ENCODE measurements around the gene ARL15. TPM values are rescaled to one million over a fixed set of nuclear protein-coding genes. Genes with fewer than 3 reads are reported as not detected.

Gene ARL15
- total RNA-seq, 2 experiments from 2014 or later = 13.5 to 13.8 TPM

DNA sequence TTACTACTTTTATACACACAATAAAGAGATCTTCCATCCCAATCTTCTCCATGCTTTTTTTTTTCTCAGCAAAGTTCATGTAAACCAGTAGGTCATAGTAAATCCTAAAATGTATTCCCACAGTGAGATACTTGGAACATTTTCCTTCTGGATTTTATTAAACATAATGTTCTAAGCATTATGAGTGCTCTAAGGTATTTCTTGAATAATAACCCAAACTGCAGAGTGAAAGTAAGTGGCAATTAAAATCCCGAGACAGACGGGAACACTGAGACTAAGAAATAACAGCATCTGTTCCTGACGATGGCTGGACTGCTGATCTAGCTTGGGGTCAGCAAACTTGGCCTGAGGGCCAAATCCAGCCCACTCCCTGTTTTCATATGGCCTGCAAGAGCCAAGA, 359.8 kb downstream of the ARL15 start:
- DNase-seq = no peak
- POLR2A ChIA-PET = no interaction called here
- H3K36me3 Mint-ChIP-seq (ENCODE audit: low read depth) = no peaks in the 10 kb centered on the region
- H3K9me3 Mint-ChIP-seq = no peaks in the 10 kb centered on the region
- CTCF ChIA-PET = no interaction called here
- no peaks in the 10 kb centered on the region for H3K4me1 Mint-ChIP-seq
- no peak overlapping the region for H3K4me3 Mint-ChIP-seq
- no peak overlapping the region for H3K27ac Mint-ChIP-seq
- H3K27me3 Mint-ChIP-seq = no peaks in the 10 kb centered on the region

DNA sequence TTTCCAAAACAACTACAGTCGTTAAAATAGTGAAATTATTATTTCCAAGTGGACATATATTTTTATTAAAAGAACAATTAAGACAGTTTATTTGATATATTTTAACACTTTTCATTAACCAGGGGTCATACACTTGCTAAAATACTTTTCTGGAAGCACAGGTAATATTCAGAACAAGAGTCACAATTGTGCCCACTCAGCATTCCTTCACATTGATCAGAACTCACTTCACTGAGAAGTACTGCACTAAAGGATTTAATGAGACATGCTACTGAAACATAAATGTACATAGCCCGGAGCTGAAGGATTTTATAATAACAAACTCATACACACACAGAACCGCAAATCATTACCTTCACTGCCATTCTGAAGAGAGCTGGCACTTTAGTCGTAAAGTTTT, 361.8 kb downstream of the ARL15 start:
- CTCF ChIA-PET = no interaction called here
- H3K4me1 Mint-ChIP-seq = no peaks in the 10 kb centered on the region

DNA sequence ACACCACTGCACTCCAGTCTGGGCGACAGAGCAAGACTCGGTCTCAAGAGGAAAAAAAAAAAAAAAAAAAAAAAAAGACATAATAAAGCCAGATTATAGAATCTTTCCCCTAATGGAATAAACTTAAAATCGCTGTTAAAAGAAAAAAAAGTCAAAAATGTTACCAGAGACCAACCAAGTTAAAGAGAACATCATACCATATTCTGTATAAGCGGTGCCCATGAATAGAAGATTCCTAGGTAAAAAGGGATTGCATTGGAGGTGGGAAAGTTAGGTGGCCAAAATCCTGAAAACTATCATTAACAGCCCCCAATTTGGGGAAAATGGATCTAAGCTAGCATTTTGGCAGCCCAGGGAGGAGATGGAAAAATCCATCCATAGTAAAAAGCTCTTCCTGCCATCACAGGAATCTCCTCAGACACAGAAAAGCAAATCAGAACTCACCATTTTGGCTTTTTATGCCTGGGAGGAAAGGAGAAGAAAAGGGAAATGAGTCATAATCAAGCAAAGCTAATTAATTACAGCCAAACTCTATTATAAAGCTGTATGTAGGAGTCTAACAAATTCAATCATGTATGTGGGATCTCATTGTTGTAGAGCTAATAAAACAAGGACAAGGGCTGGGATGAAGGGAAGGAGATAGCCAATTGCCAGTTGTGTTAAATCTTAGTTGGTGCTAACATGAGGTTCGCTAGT, 363.8 kb downstream of the ARL15 start:
- ChIA-PET POLR2A (no interaction called here), CTCF (no interaction called here)
- Mint-ChIP-seq H3K4me1 (no peaks in the 10 kb centered on the region), H3K4me3 (no peak overlapping the region), H3K27me3 (no peaks in the 10 kb centered on the region), H3K27ac (no peak overlapping the region), H3K36me3 (ENCODE audit: low read depth) (no peaks in the 10 kb centered on the region), H3K9me3 (peaks cover 3% of the 10 kb centered on the region)
- no peak for DNase-seq

More for the DNA sequence above, 361.8 kb downstream of the ARL15 start:
- POLR2A ChIA-PET = no interaction called here
- H3K36me3 Mint-ChIP-seq (ENCODE audit: low read depth) = no peaks in the 10 kb centered on the region
- no peaks in the 10 kb centered on the region for H3K9me3 Mint-ChIP-seq
- DNase-seq = no peak
- H3K27ac Mint-ChIP-seq = no peak overlapping the region
- no peaks in the 10 kb centered on the region for H3K27me3 Mint-ChIP-seq
- no peak overlapping the region for H3K4me3 Mint-ChIP-seq

DNA sequence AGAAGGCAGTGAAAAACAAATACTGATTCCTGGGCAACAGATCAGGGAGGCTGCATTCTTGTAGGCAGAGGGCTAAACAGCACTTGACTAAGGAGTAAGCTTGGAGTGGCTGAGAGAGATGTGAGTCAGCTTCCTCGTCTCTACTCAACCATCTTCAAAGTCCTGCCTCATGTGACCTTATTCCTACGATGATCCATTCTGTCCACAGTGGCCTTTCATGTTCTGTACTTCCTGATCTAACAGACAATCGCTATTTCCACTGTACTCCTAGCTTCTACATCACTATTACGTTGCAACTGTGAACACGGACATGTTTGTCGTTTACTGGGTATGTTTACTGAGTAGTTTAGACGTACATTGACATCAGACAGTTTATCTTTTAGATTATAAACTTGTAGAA, 365.4 kb downstream of the ARL15 start:
- no peaks in the 10 kb centered on the region for H3K27me3 Mint-ChIP-seq
- no peak for DNase-seq
- no peak overlapping the region for H3K4me3 Mint-ChIP-seq
- no peaks in the 10 kb centered on the region for H3K36me3 Mint-ChIP-seq (ENCODE audit: low read depth)
- no peak overlapping the region for H3K27ac Mint-ChIP-seq
- ChIA-PET CTCF (no interaction called here), POLR2A (no interaction called here)
- peaks cover 3% of the 10 kb centered on the region for H3K9me3 Mint-ChIP-seq
- H3K4me1 Mint-ChIP-seq = no peaks in the 10 kb centered on the region

DNA sequence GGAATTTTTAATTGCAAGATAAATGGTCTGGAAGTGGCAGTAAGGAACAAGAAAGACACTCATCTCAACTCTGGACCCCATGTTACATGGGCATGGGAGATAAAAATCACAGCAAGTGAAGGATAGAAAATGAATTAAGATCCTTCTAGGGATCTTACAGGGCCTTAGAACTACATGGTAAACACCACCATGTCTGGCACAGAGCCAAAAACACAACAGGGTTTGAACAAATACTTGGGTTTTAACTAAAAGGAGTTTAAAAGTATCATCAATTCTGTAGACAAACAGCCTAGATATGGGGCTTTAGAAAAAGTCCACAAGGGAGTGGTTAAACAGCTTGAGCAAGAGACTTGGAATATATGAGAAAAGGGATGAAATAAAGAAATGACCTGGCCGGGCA, 366.4 kb downstream of the ARL15 start:
- CTCF ChIA-PET = no interaction called here
- Mint-ChIP-seq H3K36me3 (ENCODE audit: low read depth) (no peaks in the 10 kb centered on the region), H3K4me3 (no peak overlapping the region), H3K9me3 (peaks cover 3% of the 10 kb centered on the region), H3K27ac (no peak overlapping the region), H3K27me3 (no peaks in the 10 kb centered on the region), H3K4me1 (no peaks in the 10 kb centered on the region)
- DNase-seq = no peak
- POLR2A ChIA-PET = no interaction called here

DNA sequence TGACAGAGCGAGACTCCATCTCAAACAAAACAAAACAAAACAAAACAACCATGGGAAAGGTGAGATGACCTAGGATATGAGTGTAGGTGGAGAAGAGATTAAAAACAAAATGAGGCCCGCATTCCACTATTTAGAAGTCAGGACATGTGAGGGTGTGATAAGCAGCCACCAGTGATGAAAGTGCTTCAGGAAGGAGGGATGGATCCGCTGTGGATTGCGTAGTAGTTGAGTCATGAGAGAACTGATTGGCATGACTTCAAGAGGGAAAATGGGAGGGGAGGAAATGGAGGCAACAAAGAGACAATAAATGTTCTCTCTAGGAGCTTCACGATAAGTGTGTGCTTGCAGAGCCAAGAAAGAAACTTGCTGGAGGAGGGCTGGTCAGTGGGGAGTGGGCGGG, 367.6 kb downstream of the ARL15 start:
- Mint-ChIP-seq H3K4me3 (no peak overlapping the region), H3K4me1 (no peaks in the 10 kb centered on the region), H3K36me3 (ENCODE audit: low read depth) (no peaks in the 10 kb centered on the region), H3K27ac (no peak overlapping the region), H3K27me3 (no peaks in the 10 kb centered on the region), H3K9me3 (peaks cover 3% of the 10 kb centered on the region)
- POLR2A ChIA-PET = no interaction called here
- CTCF ChIA-PET = no interaction called here
- no peak for DNase-seq

DNA sequence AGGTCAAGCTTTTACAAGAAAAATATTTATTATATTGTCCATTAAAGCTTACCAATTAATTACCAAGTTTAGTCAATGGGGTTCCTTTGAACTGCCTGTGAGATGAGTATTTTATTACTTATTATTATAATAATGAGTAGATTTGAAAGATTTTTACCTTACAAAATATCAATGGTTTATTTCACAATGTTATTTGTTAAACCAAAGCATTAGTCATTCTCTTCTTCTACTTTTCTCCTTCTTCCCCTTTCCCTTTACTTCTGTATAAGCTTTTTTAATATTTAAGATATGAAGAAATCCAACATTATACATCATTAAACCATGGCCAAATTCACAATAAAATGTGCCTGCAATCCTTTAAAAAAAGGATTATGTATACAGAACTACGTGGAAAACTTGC, 369.5 kb downstream of the ARL15 start:
- no peaks in the 10 kb centered on the region for H3K27me3 Mint-ChIP-seq
- H3K4me3 Mint-ChIP-seq = no peak overlapping the region
- no peaks in the 10 kb centered on the region for H3K4me1 Mint-ChIP-seq
- no peak overlapping the region for H3K27ac Mint-ChIP-seq
- no peaks in the 10 kb centered on the region for H3K36me3 Mint-ChIP-seq (ENCODE audit: low read depth)
- peaks cover 3% of the 10 kb centered on the region for H3K9me3 Mint-ChIP-seq
- ChIA-PET POLR2A (no interaction called here), CTCF (no interaction called here)
- no peak for DNase-seq

DNA sequence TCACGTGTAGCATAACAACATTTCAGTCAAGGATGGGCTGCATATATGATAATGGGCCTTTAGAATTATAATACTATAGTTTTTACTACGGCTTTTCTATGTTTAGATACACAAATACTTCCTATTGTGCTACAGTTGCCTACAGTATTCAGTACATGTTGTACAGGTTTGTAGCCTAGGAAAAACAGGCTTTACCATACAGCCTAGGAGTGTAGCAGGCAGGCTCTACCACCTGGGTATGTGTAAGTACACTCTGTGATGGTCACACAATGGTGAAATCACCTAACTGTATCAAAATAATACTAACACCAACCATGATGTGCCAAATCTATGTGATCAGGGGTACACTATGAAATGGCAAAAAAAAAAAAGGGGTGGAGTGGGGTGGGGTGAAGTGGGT, 372.9 kb downstream of the ARL15 start:
- no peaks in the 10 kb centered on the region for H3K36me3 Mint-ChIP-seq (ENCODE audit: low read depth)
- CTCF ChIA-PET = no interaction called here
- H3K27me3 Mint-ChIP-seq = no peaks in the 10 kb centered on the region
- H3K9me3 Mint-ChIP-seq = peaks cover 3% of the 10 kb centered on the region
- H3K27ac Mint-ChIP-seq = no peak overlapping the region
- H3K4me1 Mint-ChIP-seq = no peaks in the 10 kb centered on the region
- POLR2A ChIA-PET = no interaction called here
- no peak overlapping the region for H3K4me3 Mint-ChIP-seq
- DNase-seq = no peak

DNA sequence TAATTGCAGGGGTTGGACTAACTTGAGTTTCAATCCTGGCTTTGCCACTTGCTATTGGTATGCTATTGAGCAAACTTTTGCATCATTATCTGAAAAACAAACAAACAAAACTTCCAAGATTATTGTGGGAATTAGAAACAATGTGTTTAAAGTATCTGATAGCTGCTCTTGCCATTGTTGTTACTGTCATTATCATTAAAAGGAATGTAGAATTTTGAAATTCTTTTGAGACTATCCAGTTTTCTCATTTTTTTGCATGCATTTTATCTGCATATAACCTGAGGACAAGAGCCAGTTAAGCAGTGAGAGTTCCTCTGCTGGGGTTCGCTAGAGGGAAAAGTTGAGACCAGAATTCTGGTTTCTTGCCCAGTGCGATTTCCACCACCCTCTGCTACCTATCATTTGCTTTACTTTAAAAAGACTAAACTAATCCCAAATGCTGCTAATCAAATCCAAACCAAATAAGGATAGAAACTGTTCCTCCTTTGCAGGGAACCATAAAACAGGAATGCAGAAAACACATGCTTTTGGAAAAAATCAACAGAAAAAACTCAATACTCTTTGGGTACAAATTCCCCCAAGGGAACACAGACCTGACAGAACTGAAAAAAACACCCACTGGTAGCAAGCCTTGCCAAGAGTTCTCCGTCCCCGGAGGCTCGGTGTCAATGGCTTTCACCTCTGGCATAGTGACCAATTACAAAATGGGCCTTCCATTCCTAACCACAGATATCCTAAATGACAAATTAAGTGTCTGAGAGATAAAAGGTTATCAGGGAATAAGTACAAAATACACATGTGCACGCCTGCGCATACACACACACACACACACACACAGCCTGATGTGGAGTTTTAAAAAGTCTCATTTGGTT, 373.7 kb downstream of the ARL15 start:
- no peaks in the 10 kb centered on the region for H3K4me1 Mint-ChIP-seq
- no peaks in the 10 kb centered on the region for H3K9me3 Mint-ChIP-seq
- no peak overlapping the region for H3K27ac Mint-ChIP-seq
- no peaks in the 10 kb centered on the region for H3K36me3 Mint-ChIP-seq (ENCODE audit: low read depth)
- H3K4me3 Mint-ChIP-seq = no peak overlapping the region
- no peaks in the 10 kb centered on the region for H3K27me3 Mint-ChIP-seq
- ChIA-PET POLR2A (no interaction called here), CTCF (no interaction called here)
- DNase-seq = no peak

DNA sequence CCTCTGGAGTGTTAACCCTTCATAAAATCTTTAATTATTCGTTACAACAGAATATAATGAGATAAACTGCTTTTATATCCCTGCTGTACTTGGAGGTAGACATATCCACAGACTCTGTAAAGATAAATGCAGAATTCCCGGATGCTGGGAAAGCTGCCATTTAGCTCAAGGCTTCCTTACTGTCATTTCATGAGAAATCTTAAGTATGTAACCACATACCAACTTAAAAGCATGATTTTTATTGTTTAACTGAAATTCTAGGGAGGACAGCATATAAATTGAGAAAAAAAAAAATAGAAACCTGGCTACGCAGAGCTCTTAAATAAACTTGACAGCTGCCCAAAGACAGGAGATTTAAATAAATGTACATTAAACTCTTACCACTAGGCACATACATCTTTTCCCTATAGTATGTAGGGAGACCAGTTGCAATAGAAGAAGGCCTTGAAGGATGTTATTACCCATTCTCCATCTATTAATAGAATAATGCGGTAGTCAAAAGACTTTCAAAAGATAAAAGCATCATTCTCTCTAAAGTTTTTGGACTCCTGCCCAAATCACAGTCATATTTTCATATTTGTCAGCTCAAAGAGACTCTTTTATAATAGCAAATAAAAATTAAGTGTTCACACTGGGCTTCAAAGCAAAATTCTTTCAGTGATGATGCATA, 376.1 kb downstream of the ARL15 start:
- Mint-ChIP-seq H3K27ac (no peak overlapping the region), H3K4me1 (no peaks in the 10 kb centered on the region), H3K9me3 (no peaks in the 10 kb centered on the region), H3K4me3 (no peak overlapping the region), H3K27me3 (no peaks in the 10 kb centered on the region), H3K36me3 (ENCODE audit: low read depth) (no peaks in the 10 kb centered on the region)
- ChIA-PET POLR2A (no interaction called here), CTCF (no interaction called here)
- no peak for DNase-seq

DNA sequence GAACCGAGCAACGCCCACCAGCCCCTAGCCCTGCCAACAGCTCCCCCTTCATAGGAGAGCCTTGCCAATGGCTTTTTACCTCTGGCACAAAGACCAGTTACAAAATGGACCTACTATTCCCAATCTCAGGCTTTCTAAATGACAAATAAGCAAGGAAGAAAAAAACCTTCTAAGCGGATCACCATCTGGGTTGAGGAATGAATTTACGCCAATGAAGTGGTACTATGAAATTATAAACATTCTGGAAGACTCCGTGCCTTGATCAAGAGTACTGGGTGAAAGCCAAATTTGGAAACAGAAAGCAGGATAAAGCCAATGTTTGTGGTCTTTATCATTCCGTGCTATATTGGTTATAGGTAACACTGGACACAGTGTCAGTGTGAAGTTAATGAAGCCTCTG, 378.0 kb downstream of the ARL15 start:
- H3K4me3 Mint-ChIP-seq = no peak overlapping the region
- DNase-seq = no peak
- ChIA-PET CTCF (no interaction called here), POLR2A (no interaction called here)
- H3K27me3 Mint-ChIP-seq = no peaks in the 10 kb centered on the region
- no peaks in the 10 kb centered on the region for H3K36me3 Mint-ChIP-seq (ENCODE audit: low read depth)
- no peaks in the 10 kb centered on the region for H3K9me3 Mint-ChIP-seq
- H3K27ac Mint-ChIP-seq = no peak overlapping the region
- no peaks in the 10 kb centered on the region for H3K4me1 Mint-ChIP-seq

DNA sequence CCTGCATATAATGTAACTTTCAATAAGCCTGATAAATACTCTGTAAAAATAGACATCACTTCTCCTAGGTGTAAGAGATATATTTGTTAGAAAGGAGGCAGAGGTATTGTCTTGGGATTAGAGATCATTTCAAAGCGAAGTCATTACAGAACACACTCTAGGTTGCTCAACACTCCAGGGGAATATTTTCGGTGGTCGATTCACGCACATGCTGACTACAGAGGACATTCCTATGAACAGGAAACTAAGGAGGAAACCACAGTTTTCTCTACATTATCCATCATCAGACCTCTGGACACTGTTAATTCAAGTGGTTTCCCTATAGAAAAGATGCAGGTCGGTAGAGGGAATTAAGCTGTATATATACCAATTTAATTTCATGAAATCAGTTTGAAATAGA, 379.9 kb downstream of the ARL15 start:
- ChIA-PET CTCF (no interaction called here), POLR2A (no interaction called here)
- H3K27ac Mint-ChIP-seq = no peak overlapping the region
- H3K4me3 Mint-ChIP-seq = no peak overlapping the region
- H3K36me3 Mint-ChIP-seq (ENCODE audit: low read depth) = no peaks in the 10 kb centered on the region
- no peaks in the 10 kb centered on the region for H3K9me3 Mint-ChIP-seq
- no peak for DNase-seq
- H3K27me3 Mint-ChIP-seq = no peaks in the 10 kb centered on the region
- H3K4me1 Mint-ChIP-seq = no peaks in the 10 kb centered on the region

DNA sequence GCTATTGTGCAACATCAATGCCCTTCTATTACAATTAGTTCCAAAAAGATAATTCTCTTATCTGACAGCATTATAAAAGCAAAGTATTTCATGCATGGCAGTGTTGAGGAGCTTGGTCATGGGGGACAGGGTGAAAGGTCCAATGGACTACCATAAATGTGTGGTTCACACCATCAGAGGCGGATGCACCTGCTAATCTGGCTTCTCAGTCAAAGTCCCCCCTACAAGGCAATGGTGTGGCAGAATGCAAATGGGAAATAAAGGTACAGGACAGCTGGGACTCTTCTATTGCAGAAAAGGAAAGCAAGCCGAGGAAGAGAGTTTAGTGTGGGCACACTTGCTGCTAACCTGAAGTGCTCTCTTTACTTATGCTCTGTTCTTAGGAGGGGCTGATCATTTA, 380.8 kb downstream of the ARL15 start:
- Mint-ChIP-seq H3K4me1 (no peaks in the 10 kb centered on the region), H3K36me3 (ENCODE audit: low read depth) (no peaks in the 10 kb centered on the region), H3K27ac (no peak overlapping the region), H3K27me3 (no peaks in the 10 kb centered on the region), H3K9me3 (no peaks in the 10 kb centered on the region), H3K4me3 (no peak overlapping the region)
- CTCF ChIA-PET = no interaction called here
- no peak for DNase-seq
- POLR2A ChIA-PET = no interaction called here

DNA sequence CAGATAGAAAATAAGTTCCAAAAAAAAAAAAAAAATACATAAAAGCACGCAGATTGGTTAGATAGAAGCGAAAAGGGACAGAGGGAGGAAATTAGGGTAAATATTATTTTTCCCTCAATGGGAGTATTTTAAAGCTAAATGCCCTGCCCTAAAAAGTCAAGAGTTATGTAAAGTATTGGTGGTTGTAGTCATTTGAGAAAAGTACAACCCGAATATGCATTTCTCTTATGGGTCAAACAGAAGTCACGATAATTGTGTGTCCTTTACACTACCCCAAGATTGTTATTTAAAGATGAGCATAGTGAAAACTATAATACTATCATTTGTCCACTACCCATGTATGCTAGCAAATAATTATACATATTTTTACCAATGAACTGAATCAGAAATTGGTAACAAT, 381.2 kb downstream of the ARL15 start:
- CTCF ChIA-PET = no interaction called here
- POLR2A ChIA-PET = no interaction called here
- no peaks in the 10 kb centered on the region for H3K4me1 Mint-ChIP-seq
- no peaks in the 10 kb centered on the region for H3K27me3 Mint-ChIP-seq
- no peak for DNase-seq
- no peaks in the 10 kb centered on the region for H3K36me3 Mint-ChIP-seq (ENCODE audit: low read depth)
- no peaks in the 10 kb centered on the region for H3K9me3 Mint-ChIP-seq
- H3K27ac Mint-ChIP-seq = no peak overlapping the region
- H3K4me3 Mint-ChIP-seq = no peak overlapping the region

Measured in activated CD4-positive, alpha-beta memory T cell treated with anti-CD3 and anti-CD28 coated beads, Interleukin-2, amount 10 ng/mL, durations not matched to agents 7 days and 5 days (primary cell).